IPS-NIHi7 (cell line): ENCODE measurements around the gene SPHK2.
A peak's percentile ranks its signal among the peaks of the same experiment; 100 is the strongest.

Experiments used
- DNase-seq: peaks from one replicate; pipeline ENCODE4 v3.0.0; 2012; ENCODE audit warnings: mixed read lengths; ENCODE audit errors: extremely low spot score

The SPHK2 gene

DNA sequence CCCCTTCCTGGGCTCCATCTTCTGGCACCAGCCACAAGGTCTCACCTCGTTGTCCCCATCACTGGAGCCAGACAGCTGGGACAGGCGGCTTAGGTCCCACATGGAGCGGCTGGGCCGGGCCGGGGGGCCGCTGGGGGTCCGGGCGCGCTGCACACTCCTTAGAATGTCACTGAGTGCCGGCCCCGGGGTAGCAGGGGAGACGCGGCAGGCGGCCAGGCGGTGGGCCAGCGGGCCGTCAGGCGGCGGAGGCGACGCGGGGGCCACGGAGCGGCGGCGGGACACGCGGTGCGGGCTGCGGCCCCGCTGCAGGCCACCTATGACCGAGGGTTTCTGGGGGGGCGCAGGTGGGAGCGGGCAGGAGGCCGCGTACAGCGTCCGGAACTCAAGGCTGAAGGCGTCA lies 15.9 kb upstream of the SPHK2 start:
- DNase-seq: no peak

DNA sequence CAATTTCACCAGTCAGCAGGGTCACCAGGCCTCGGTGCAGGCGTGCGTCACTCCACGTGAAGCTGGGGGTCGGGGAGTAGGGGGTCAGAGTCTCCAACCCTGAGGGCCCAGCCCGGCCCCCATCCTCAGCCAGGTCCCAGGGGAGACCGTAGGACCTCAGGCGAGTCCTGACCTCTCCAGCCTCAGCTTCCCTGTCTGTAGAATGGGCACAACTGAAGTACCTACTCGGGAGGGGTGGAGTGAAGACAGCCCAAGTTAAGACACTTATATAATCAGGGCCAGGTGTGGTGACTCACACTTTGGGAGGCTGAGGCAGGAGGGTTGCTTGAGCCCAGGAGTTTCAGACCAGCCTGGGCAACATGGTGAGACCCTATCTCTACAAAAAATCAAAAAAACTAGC lies 15.5 kb upstream of the SPHK2 start:
- DNase-seq: no peak

DNA sequence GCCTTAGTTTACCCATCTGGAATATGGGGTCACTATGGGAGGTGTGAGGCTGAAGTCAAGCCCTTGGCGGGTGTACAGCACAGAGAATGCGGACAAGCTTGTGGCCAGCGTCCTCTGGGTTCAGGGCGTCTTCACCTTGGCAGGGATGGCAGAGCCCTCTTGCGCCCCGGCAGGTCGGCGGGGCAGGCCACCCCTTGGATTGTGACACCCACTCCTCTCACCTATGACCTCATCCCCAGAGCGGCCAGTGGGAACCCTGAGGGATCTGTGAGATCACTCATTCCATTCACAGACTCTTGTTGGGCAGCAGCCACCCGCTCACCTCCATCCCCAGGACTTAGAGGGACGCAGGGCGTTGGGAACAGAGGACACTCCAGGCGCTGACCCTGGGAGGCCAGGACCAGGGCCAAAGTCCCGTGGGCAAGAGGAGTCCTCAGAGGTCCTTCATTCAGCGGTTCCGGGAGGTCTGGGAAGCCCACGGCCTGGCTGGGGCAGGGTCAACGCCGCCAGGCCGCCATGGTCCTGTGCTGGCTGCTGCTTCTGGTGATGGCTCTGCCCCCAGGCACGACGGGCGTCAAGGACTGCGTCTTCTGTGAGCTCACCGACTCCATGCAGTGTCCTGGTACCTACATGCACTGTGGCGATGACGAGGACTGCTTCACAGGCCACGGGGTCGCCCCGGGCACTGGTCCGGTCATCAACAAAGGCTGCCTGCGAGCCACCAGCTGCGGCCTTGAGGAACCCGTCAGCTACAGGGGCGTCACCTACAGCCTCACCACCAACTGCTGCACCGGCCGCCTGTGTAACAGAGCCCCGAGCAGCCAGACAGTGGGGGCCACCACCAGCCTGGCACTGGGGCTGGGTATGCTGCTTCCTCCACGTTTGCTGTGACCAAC lies 12.6 kb upstream of the SPHK2 start, which contains the start of gene SPACA4:
TSS of gene SPACA4 (plus strand) at position 280 of the 896 bp plus-strand sequence. CDS start at position 517, 237 bp downstream.
- no peak for DNase-seq

DNA sequence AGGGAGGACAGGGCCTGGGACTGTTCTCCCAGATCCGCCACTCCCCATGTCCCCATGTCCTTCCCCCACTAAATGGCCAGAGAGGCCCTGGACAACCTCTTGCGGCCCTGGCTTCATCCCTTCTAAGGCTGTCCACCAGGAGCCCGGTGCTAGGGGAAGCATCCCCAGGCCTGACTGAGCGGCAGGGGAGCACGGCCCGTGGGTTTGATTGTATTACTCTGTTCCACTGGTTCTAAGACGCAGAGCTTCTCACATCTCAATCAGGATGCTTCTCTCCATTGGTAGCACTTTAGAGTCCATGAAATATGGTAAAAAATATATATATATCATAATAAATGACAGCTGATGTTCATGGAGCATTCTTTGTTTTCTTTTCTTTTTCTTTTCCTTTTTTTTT lies 11.9 kb upstream of the SPHK2 start:
- DNase-seq: no peak

DNA sequence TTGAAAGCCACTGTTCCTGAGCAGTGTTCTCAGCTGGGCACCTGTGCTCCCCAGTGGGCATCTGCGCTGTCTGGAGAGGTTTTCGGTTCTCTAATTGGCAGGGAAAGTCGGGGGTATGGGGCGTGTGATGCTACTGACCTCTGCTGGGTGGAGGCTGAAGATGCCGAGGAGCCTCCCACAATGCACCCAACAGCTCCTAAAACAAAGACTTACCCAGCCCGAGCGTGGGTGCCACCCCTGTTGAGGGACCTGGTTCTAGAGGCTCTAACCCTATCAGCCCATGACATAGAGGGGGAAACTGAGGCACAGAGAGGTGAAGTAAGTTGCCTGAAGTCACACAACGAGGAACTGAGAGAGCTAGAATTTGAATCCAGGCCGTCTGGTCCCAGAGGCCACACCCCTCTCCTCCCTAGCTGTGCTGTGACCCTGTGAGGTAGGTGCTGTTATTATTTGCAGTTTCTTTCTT lies 10.5 kb upstream of the SPHK2 start:
- DNase-seq: peak; percentile 77

DNA sequence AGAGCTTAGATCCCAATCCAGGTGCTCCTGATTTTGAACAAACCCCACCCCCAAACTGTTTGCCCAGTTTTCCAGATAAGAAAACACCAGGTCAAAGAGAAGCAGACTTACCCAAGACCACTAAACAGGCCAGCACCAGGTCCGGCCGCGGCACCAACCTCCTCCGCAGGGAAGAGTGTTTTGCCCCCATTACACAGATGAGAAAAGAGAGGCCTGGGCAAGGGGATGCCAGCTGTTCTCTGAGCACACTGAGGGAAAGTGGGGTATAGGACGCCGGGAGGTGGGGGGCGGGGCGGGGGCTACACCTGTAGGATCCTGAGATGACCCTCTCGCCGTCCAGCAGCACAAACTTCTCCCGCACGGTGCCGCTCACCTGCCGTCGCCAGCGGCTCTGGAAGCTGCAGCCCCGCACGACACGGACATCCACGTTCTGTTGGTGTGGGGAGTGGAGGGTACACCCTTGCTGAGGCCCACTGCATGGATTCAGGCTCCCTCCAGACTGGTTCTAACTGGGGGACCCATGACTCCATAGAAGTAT lies 9.7 kb upstream of the SPHK2 start:
- no peak for DNase-seq

DNA sequence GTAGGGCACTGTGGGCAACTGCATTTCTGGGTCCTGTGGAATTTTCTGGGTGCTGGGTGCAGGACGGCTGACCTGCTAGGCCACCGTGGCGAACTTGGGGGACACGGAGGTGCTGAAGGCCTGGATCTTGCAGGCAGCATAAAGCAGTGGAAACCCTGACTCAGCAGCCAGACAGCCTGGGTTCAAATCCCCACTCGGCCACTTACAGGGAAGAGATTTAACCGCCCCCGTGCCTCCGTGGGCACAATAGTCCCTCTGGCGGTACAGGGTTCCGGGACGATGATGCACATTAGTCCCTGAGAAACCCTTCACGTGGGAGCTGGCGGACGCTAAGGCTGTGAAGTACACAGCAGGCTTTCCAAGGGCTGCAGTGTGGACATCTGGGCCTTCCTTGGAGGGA lies 7.4 kb upstream of the SPHK2 start:
- no peak for DNase-seq

DNA sequence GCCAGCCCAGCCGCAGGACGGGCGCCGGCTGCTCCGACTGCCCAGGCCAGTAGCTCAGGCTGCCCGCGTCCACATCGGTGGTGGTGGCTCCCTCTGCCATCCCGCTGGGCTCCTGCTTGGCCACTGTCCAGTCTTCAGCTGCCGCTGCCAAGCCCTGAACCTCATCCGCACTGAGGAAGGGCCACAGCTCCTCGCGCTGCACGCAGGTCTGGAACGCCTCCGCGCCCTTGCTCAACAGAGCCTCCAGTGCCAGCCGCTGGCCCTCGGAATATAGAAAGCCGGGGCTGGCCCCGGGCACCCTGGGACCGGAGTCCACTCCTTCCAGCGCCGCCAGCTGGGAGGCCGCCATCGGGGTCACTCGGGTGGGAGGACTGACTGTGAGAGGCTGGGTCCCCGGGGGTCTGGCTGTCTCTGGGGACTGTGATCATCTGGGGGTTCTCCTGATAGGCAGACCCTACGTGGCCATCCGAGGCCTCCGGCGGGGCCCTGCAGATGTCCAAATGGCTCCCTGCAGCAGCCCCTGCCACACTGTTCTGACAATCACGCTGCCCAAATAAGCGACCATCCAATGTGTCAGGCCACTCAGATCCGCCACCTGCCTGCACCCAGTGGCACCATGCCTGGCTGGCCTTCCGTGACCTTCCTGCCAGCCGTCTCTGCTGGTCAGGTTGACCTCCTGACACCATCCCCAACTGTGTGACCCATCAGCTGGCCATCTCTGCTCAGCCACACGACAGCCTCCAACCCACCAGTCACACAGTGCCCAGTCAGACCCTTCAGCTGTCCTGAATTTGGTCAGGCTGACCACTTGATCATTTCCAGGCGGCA lies 6.1 kb upstream of the SPHK2 start:
- no peak for DNase-seq

DNA sequence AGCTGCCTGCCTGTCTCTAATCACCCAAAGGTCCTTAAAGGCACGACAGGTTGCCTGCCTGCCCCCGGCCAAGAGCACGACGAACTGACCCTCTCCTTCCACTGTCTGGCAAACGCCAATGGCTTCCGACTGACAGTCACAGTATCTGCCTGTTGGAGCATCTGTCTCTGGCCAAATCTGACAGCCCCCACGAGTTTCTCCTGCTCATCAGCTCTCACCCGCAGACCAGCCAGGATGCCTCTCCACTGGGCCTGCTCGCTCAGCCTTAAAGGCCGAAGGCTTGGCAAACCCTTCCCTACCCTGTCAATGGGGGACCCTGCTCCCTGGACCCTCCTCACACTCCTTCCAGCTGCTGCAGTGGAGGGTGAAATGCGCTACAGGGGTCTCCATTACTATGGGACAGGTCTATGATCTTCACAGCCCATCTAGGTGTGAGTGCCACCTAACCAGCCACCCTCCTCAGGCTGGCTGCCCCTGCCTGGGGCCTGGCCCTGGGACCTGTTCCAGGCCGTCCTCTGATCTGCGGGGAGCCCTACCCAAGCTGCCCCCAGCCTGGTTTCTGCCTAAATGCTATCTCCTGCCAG lies 5.4 kb upstream of the SPHK2 start:
- no peak for DNase-seq

DNA sequence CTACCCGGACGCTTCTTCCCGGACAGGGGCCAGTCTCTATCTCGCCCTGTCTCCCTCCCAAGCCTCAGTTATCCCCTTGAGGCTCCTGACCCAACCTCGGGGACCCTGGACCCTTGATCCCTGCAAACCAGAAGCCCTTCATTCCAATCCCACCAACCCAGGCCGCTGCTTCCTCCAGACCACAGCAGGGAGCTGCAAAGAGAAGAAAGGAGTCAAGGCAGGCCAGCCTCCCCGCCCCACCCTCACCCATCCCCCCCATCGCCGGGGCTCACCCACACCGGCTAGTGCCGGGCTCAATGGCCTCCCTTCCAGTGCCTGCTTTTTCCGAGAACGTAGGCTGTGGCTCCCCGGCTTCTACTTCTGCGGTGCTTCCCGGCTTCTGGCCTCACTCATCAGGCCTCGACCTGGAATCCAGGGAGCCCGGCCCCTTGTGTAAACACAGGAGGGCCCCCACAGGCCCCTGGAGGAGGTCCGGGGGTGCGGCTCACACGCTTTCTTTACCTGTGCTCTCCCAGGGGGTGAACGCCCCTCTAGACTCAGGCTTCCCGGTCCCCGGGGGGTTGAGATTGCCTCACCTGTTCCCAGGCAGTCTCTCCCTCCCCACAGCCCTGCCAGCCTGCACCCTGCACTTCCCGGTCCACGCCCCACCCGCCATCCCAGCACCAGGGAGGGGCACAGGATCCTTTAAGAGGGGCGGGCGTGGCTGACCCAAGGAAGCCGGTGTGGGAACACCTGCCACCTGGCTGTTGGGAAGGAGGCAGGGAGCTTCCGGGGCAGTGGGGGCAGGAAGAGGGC lies 4.7 kb upstream of the SPHK2 start, which contains the start of gene FAM83E:
TSS of gene FAM83E (minus strand) at position 641 of the 795 bp plus-strand sequence. CDS start 1,704 bp downstream, outside the sequence.
- peak; percentile 85 for DNase-seq

DNA sequence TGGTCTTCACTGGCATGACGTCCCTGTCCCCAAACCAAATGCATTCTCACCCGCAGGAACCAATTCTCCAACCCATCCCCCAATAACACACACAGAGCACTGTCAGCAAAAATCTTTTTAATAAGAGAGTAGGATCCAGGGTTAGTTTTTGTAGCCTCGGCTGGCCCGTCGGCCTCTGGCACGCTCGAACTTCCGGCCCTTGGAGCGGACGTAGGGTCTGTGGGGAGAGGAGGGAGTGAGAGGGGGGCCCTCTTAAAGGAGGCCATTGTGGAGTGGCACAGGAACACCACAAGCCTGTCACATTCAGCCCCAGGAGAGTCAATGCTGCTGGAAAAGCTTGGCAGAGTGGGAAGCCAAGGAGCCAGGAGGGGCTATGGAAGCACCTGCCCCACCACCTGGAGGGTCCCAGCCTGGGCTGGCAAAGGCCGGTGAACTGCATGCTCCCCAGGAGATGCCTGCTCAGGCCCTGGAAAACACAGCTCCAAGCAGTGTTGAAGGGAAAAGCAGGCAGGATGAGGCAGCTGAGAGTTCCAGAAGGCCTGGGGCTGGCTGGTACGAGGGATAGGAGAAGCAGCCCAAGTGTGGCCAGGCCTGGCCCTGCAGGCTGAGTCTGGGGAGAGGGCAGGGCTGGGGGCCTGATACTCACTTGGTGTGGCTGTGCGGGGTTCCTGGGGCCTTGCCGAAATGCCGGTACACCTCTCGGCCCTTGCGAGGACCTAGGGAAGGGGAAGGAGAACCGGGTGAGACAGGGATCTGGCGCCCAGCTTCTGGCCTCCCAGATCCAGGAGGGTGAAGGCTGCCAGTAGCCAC lies 3.9 kb upstream of the SPHK2 start:
- DNase-seq: no peak

DNA sequence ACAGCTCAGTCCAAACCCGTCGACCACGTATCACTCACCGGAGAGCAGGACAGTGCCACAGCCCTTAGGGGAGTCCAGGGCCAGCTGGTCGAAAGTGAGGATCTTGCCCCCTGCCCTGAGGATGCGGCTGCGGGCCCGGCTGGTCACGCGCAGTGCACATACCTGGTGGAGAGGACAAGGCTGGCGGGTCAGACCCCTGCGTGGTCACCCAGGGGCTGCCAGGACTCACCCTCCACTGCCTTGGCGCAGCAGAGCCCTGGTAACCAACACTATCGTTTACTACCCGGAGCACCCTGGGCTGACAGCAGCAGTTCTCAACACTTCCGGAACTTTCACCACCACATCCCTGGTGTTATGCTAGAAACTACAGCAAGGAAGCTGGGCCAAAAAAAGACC lies 3.3 kb upstream of the SPHK2 start:
- no peak for DNase-seq

DNA sequence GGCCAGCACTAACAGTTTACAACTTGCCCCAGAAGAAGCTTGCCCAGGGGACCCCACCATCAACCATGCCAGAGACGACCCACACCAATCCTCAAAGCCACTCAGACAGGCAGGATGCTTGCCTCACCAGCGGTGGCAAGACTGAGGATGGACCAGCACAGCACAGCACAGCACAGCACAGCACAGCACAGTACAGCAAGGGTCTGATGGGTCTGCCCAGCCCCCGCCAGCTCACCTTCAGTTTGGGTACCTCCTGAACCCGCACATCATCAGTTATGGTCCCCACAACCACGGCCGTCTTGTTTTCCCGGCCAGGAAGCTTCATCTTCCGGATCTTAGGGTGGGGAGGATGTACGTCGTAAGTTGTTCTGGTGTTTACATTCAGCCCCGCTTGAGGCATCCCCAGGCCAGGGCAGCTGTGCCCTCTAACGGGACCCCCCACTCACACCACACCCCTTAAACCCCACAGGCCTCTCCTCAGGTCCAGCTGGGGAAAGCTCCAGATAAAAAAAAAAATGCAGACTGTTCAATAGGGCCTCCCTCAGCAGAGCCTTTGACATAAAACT lies 2.7 kb upstream of the SPHK2 start:
- DNase-seq: no peak

DNA sequence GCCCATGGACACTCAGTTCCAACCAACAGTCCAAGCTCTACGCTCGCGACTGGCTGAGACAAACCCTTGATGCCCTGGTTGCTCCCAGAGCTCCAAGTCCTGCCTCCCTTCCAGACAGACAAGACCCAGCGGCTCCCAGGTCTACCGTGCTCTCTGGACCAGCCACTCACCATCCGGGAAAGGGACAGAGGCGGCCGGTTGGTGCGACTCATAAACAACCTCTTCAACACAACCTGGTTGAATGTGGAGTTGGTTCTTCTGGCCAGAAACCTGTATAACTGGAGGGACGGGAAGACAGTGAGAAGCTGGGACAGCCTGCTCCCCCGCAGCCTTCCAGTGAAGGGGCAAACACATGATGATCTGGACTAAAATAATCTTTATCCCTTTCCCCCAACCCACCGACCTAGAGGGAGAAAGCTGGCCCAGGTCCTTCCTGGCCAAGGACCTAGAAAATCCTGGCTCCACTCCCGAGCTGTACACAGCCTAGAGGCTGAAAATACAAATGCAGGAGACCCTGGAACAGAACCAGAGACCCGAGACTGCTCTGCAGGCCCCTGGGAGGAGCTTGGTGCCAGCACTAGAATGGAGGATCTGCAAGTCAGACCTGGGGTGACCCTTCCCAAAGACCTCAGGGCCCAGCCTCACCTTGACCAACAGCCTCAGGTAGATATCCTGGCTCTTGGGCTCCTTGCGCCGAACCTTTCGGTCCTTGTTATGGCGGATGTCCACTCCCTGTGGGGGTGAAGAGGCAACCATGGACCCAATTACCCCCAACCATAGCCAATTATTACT lies 2.0 kb upstream of the SPHK2 start:
- no peak for DNase-seq

DNA sequence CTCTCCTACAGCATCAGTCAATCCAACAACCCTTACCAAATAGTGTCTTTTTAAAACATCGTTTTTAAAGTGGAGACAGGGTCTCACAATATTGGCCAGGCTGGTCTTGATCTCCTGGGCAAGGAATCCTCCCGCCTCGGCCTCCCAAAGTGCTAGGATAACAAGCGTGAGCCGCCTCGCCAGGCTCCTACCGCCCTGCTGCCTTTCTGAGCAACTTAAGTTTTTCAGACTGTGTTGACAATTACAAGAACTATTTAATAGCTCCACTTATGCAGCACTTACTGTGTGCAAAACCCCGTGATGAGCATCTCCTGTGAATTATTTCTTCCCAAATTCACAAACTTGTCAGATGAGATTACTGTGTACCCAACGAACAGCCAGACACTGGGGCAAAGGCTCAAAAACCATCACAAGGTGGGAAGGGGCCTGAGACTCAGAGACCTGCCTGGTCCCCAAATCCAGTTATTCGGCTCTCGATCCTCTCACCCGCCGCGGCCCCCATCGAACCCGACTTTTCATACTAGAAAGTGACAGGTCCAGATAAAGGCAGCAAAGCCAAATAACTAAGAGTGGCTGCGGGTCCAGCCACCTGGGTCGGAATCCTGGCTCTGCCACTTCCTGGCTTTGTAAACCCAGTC lies 909 bp upstream of the SPHK2 start:
- no peak for DNase-seq

DNA sequence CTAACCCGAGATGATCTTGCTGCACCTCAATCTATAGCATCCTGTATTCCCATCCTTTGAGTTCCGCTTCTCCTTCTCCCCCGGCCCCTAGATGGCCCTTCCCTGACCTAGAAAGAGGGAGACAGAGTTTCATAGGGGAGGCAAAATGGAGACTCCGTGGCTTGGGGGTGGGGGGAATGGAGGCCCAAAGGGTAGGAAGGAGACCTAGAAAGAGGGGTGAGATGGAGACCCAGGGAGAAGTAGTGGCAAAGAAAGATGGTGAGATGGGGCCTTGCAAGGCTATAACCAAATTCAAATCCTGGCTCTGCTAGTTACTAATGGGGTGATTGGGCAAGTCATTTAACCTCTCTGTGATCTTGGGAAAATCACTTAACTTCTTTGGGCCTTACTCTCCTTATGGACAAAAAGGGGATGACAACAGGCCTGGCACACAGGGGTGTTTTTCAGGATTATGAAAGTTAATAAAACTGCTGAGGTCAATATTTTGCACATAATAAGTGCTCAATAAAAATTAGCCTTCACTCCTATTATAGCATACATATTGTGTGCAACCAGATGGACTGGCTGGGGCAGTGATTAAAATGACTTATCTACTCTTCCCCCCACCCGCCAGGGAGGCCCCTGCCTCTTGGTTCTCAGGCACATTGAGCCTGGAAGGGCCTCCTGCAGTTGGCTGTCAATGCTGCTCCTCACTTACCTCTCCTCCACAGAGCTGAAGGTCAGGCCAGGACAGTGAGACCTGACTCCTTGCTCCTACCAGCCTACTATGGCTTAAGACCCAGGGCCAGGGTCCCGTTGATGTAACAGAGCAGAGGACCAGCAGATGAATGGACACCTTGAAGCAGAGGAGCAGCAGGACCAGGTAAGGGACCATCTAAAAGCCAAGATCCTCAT lies 633 bp downstream of the SPHK2 start:
- no peak for DNase-seq

DNA sequence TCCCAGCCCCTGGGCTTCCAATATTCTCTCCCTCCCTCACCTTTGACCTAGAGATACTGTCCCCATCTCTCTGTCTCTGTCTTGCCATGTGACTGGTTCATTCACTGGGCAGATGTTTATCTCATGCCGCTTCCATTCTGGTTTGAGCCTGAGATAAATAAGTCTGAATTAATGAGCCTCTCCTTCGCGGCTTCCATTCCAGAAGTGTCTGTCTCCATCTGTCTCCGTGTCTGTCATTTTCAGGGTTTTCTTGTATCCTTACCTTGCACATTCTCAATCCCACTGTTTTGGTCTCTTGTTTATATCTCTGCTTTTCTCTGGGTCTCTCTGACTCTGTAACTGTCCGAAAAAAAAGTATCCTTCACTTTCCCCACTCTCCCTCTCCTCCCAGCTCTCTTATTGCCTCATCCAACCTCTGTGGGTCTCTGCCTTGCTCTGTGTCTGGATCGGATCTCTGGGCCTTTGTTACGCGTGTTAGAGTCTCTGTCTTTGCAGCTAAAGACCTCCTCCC lies 4.3 kb downstream of the SPHK2 start:
- no peak for DNase-seq
